Adrenal gland (tissue), 12 donors: ENCODE results near the gene EPHA6. TPM values are rescaled to one million over a fixed set of nuclear protein-coding genes. Genes with fewer than 3 reads are reported as not detected.
"Not testable (repeated sequence)": the region's sequence is repeated elsewhere in the genome, so short reads cannot be mapped to it uniquely, and the experiment has no call there.

Experiments used
- DNase-seq, 7 donors: peaks; one replicate each; pipeline ENCODE4 v3.0.0-alpha.2; 2019 to 2020
- H3K27ac ChIP-seq, 5 donors: fragments of 200-600 bp; sonication (generic) in 4 of 5; 1 replicate in 3 of 5; 2 replicates in 2 of 5; pipeline versions ENCODE4 v1.5.1 to v1.8.0; 2016 to 2020; ENCODE audit warnings: mild to moderate bottlenecking in 1 of 5
- H3K27me3 ChIP-seq: fragments of 200-600 bp; 2 replicates; pipeline ENCODE4 v1.8.0; 2021
- H3K36me3 ChIP-seq, 2 donors: fragments of 200-600 bp; replicated peaks in 1 of 2; 1 replicate in 1 of 2; 2 replicates in 1 of 2; pipeline versions ENCODE4 v1.5.1 to v1.8.0; 2018 to 2022
- H3K4me1 ChIP-seq, 2 donors: fragments of 200-600 bp; replicated peaks in 1 of 2; 1 replicate in 1 of 2; 2 replicates in 1 of 2; pipeline versions ENCODE4 v1.5.1 to v1.8.0; 2018 to 2021
- H3K4me3 ChIP-seq, 4 donors: fragments of 200-600 bp; sonication (generic) in 3 of 4; one replicate each; pipeline ENCODE4 v1.5.1; 2016 to 2018
- H3K9me3 ChIP-seq, 3 donors: fragments of 200-600 bp; sonication (generic) in 1 of 3; replicated peaks in 1 of 3; 1 replicate in 2 of 3; 2 replicates in 1 of 3; pipeline versions ENCODE4 v1.5.1 to v1.8.0; 2016 to 2021
- POLR2A ChIP-seq, 2 donors: fragments of 450-650 bp; IDR thresholded peaks; one replicate each; pipeline ENCODE4 v1.6.1; 2017; ENCODE audit warnings: antibody characterized with exemption in 2 of 2, mild to moderate bottlenecking in 2 of 2, moderate library complexity in 1 of 2
- WGBS, 4 donors: extraction: QIAGEN DNeasy Blood & Tissue Kit in 2 of 4; methylation state at CpG; one replicate each; pipeline versions ENCODE4 v1.1.5 to v1.1.7; 2013 to 2017; 5-methylcytosine and 5-hydroxymethylcytosine counted together
- intact Hi-C, 2 donors: fragments of 100-400 bp; cut with DNase I; formaldehyde crosslinking; loops; one replicate each; pipeline versions ENCODE4 v1.14.1 to v1.15.0; 2022 to 2023
- polyA plus RNA-seq, 3 donors: library from polyadenylated mRNA; stranded (reverse); fragments of 200-250 nt in 2 of 3; fragments of 350-450 nt in 1 of 3; fragmentation: Illumina TruSeq in 1 of 3; extraction: RNeasy Lipid Tissue Mini Kit (QIAGEN cat#74804) in 1 of 3; gene quantifications; one replicate each; pipeline ENCODE4 v1.2.3, GENCODE V29; 2013 to 2014
- total RNA-seq, 9 donors: library from RNA; depleted of rRNA in 4 of 9; stranded (reverse); fragments of >200 nt in 4 of 9; fragments of 120-200 nt in 1 of 9; fragmentation: NEBNext Ultra II Directional in 1 of 9; extraction: Animal tissue kit (Norgen Biotek cat#: 25700) in 1 of 9; gene quantifications; one replicate each; pipeline versions ENCODE4 v1.1.0 to v1.2.4, GENCODE V29; 2013 to 2023
- TF ChIP-seq, protein P1 (sequence below), 6 experiments: fragments of 450-650 bp in 4 of 6; fragments of 200-600 bp in 2 of 6; sonication (generic) in 1 of 6; IDR thresholded peaks; 1 replicate in 5 of 6; 2 replicates in 1 of 6; pipeline versions ENCODE4 v1.5.1 to v1.8.0; 2016 to 2021; ENCODE audit warnings: antibody characterized with exemption in 6 of 6, mild to moderate bottlenecking in 2 of 6, moderate library complexity in 1 of 6
- donor health status: healthy with polysubstance abuse.
- donor health status: Bipolar disorder and iron deficiency.
- donor health status: DM: yes; HTN: yes; CAD: no.
- donor health status: DM: no; HTN: no; CAD: no.
- donor health status: DM: no; HTN: no; CAD: no.
- donor health status: DM: yes; HTN: yes; CAD: no.

The EPHA6 gene
- total and polyA plus RNA-seq, 12 donors: 0.07 to 2.1 (median 0.07) TPM; not detected in 9

DNA sequence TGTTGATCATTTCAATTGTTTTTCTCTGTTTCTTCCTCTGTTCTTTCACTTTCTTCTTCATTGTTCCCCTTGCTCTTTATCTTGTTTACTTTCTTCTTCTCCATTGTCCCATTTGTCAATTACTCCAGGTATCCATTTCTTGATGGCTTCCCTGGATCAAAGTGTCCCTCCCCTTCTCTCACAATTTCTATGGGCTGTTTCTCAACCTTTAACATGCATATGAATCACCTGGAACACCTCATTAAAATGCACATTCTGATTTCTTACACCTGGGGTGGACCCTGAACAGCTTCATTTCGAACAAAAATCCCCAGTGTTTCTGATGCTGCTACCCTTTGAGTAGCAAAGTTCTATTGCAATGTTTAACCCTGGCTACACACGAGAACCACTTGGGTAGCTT lies 454.8 kb downstream of the EPHA6 start:
- intact Hi-C loops: no loop called here
- H3K27me3 ChIP-seq: no peaks in the 10 kb centered on the region
- no peak for DNase-seq
- TF ChIP-seq, protein P1, sequence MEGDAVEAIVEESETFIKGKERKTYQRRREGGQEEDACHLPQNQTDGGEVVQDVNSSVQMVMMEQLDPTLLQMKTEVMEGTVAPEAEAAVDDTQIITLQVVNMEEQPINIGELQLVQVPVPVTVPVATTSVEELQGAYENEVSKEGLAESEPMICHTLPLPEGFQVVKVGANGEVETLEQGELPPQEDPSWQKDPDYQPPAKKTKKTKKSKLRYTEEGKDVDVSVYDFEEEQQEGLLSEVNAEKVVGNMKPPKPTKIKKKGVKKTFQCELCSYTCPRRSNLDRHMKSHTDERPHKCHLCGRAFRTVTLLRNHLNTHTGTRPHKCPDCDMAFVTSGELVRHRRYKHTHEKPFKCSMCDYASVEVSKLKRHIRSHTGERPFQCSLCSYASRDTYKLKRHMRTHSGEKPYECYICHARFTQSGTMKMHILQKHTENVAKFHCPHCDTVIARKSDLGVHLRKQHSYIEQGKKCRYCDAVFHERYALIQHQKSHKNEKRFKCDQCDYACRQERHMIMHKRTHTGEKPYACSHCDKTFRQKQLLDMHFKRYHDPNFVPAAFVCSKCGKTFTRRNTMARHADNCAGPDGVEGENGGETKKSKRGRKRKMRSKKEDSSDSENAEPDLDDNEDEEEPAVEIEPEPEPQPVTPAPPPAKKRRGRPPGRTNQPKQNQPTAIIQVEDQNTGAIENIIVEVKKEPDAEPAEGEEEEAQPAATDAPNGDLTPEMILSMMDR (IDR thresholded peaks at IDR 0.05): no peak
- TF ChIP-seq POLR2A (IDR thresholded peaks at IDR 0.05): no peak
- no peaks in the 10 kb centered on the region for H3K36me3 ChIP-seq
- 16 to 37% (median 28%) methylated on average over 2 of the region's 2 CpGs for WGBS, 4 donors
- no peaks in the 10 kb centered on the region for H3K9me3 ChIP-seq
- H3K4me1 ChIP-seq: no peaks in the 10 kb centered on the region
- no peak overlapping the region for H3K27ac ChIP-seq
- H3K4me3 ChIP-seq: no peak overlapping the region

DNA sequence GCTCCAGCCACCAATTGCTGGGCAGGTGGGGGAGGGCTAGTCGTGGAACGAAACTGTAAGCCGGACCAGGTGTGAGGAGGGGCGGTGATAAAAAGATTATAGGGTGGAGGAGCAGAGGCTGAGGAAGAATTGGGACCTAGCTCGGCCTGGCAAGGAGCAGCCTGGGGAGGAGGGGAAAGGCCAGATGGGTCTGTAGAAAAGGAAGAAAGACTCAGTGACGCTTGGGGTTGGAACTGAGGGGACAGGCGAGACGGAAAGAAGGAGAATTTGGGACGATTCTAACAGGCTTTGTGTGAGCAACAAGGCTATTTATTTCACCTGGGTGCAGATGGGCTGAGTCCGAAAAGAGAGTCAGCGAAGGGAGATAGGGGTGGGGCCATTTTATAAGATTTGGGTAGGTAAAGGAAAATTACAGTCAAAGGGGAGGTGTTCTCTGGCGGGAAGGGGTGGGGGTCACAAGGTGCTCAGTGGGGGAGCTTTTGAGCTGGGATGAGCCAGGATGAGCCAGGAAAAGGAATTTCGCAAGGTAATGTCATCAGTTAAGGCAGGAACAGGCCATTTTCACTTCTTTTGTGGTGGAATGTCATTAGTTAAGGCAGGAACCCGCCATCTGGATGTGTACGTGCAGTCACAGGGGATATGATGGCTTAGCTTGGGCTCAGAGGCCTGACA lies 462.6 kb downstream of the EPHA6 start:
- H3K9me3 ChIP-seq, H3K27me3 ChIP-seq, H3K4me1 ChIP-seq, H3K4me3 ChIP-seq, intact Hi-C loops, H3K36me3 ChIP-seq, H3K27ac ChIP-seq, DNase-seq: not testable (repeated sequence)
- WGBS, 4 donors: 76 to 81% (median 79%) methylated on average over 15 of the region's 15 CpGs

DNA sequence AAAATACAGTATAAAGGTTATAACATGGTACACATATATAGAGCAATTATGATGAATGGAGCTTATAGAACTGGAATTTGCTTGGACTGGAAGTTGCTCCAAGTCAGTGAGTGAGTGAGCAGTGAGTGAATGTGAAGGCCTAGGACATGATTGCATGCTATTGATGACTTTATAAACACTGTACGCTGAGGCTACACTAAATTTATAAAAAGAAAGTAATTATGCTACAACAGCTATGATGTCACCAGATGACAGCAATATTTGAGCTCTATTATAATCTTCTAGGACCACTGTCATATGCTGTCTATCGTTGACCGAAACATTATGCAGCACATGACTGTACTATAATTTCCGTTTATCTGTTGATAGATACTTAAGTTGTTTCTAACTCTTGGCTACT lies 463.3 kb downstream of the EPHA6 start:
- TF ChIP-seq, protein P1 (IDR thresholded peaks at IDR 0.05): no peak
- no peak for TF ChIP-seq POLR2A (IDR thresholded peaks at IDR 0.05)
- H3K9me3 ChIP-seq: no peaks in the 10 kb centered on the region
- H3K27ac ChIP-seq: no peak overlapping the region
- no peaks in the 10 kb centered on the region for H3K36me3 ChIP-seq
- no peak overlapping the region for H3K4me3 ChIP-seq
- intact Hi-C loops: no loop called here
- no peaks in the 10 kb centered on the region for H3K27me3 ChIP-seq
- WGBS, 4 donors: 87 to 94% (median 89%) methylated on average over 4 of the region's 4 CpGs
- DNase-seq: no peak
- H3K4me1 ChIP-seq: no peaks in the 10 kb centered on the region

DNA sequence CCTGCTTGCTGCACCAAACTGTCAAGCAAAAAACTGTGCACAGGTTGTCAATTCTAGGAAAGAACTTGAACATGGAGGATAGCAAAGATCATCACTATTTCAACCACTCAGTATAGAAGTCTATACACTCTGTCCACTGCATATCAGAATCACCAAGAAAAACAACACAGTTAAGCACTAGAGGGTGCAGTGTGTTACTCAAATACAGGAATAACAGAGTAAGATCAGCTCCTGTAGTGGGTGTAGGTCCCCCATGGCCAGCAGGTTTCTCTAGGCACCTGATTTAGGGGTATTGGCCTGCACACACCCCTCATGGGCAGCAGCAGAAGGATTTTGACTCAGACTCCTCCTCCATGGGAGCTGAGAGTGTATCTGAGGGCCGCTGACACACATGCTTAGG lies 464.1 kb downstream of the EPHA6 start:
- TF ChIP-seq, protein P1 (IDR thresholded peaks at IDR 0.05): no peak
- no peak for TF ChIP-seq POLR2A (IDR thresholded peaks at IDR 0.05)
- Histone ChIP-seq H3K36me3 (no peaks in the 10 kb centered on the region), H3K27ac (no peak overlapping the region), H3K4me1 (no peaks in the 10 kb centered on the region), H3K4me3 (no peak overlapping the region), H3K9me3 (no peaks in the 10 kb centered on the region), H3K27me3 (no peaks in the 10 kb centered on the region)
- DNase-seq: no peak
- intact Hi-C loops: no loop called here
- 76 to 92% (median 81%) methylated on average over 1 of the region's 1 CpG for WGBS, 4 donors

DNA sequence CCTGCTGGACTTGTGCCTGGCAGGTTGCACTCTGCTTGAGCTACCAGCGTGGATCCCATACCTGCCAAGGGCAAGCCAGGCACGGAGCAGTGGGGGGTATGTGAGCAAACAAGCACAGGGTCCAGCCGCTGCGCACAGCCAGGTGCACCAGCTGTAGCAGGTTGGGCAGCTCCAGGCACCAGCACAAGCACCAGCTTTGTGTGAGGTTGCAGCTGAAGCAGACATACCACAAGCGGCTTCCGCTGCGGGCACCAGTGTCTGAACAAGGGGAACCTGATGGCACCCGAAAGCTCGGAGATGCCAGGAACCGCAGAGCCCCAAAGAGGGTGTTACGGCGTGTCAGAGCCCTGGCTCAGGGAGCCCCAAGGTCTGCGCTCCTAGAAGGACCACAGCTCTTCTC lies 477.5 kb downstream of the EPHA6 start:
- 91 to 94% (median 92%) methylated on average over 9 to 13 of the region's 13 CpGs for WGBS, 4 donors

More for the DNA sequence above, 477.5 kb downstream of the EPHA6 start:
- H3K4me1 ChIP-seq: no peaks in the 10 kb centered on the region
- no peak overlapping the region for H3K4me3 ChIP-seq
- TF ChIP-seq, protein P1 (IDR thresholded peaks at IDR 0.05): no peak
- TF ChIP-seq POLR2A (IDR thresholded peaks at IDR 0.05): no peak
- no peaks in the 10 kb centered on the region for H3K27me3 ChIP-seq
- no peak for DNase-seq
- H3K27ac ChIP-seq: no peak overlapping the region
- no peaks in the 10 kb centered on the region for H3K36me3 ChIP-seq
- peaks cover 0 to 4% (median 0%) of the 10 kb centered on the region in 3 donors for H3K9me3 ChIP-seq
- intact Hi-C loops: no loop called here
